ENCODE data around the gene SDK2.

- TF ChIP-seq NEUROD1 (IDR thresholded peaks at IDR 0.05; ENCODE audit: borderline replicate concordance, low read depth, low read length, partially characterized antibody) (no peak), ZNF431 (CRISPR knock-in tag; IDR thresholded peaks at IDR 0.05) (no peak), ZNF124 (CRISPR knock-in tag; IDR thresholded peaks at IDR 0.05) (no peak), NCOA2 (IDR thresholded peaks at IDR 0.05; ENCODE audit: partially characterized antibody in 2 of 2) (no peak), DDX20 (tag; IDR thresholded peaks at IDR 0.05; ENCODE audit: low read depth) (no peak)
Measured at GRCh38 chr17:73532421-73532901, 111.8 kb downstream of the SDK2 start.

All from K562 (cell line).